Right lung (tissue), 10 donors: ENCODE measurements around the gene SCYGR1. TPM values are rescaled to one million over a fixed set of nuclear protein-coding genes. Genes with fewer than 3 reads are reported as not detected.
"Not testable (repeated sequence)": the region's sequence is repeated elsewhere in the genome, so short reads cannot be mapped to it uniquely, and the experiment has no call there.

ENCODE experiments used
- DNase-seq, 2 donors: peaks; one replicate each; pipeline ENCODE4 v3.0.0-alpha.2; 2013
- long read RNA-seq, 8 donors: transcript quantifications; one replicate each; lab custom pipeline, GENCODE V29; 2026
- polyA plus RNA-seq, 5 donors: library from polyadenylated mRNA; unstranded; fragments of 120-200 nt; gene quantifications; one replicate each; pipeline versions ENCODE4 v1.2.1 to v1.2.3, GENCODE V29; 2013; ENCODE audit warnings: inconsistent platforms in 1 of 5, low replicate concordance in 1 of 5; ENCODE audit not compliant: insufficient read length in 5 of 5, insufficient read depth in 1 of 5

SCYGR1 gene
- not detected for polyA plus RNA-seq
- long read RNA-seq, donor 1, result 0 reads
- long read RNA-seq, donor 2, result 0 reads
- long read RNA-seq, donor 3, result 0 reads
- long read RNA-seq, donor 4, result 0 reads
- long read RNA-seq, donor 5, result 0 reads
- long read RNA-seq, donor 6, result 0 reads
- long read RNA-seq, donor 7, result 0 reads
- long read RNA-seq, donor 8, result 0 reads

- not testable (repeated sequence) for DNase-seq
These were observed at the start of gene SCYGR1 for GRCh38 chr2:227387583-227387982. TSS of gene SCYGR1 (minus strand) at chr2:227387949. CDS start at chr2:227387949, 0 bp downstream.

- DNase-seq, result no peak
These were observed 48.9 kb upstream of the SCYGR1 start for GRCh38 chr2:227436436-227437174.

GRCh38 chr2:227433171-227433570 is 45.4 kb upstream of the SCYGR1 start:
- no peak for DNase-seq

- no peak for DNase-seq
These were observed 42.9 kb upstream of the SCYGR1 start for GRCh38 chr2:227430639-227431038.

- no peak for DNase-seq
These were observed 41.1 kb upstream of the SCYGR1 start for GRCh38 chr2:227428731-227429285.

GRCh38 chr2:227423656-227424499 is 36.1 kb upstream of the SCYGR1 start:
- DNase-seq, result no peak

GRCh38 chr2:227420087-227421052 is 32.6 kb upstream of the SCYGR1 start:
- DNase-seq, result no peak

GRCh38 chr2:227416701-227417100 is 29.0 kb upstream of the SCYGR1 start:
- DNase-seq, result no peak

- no peak for DNase-seq
These were observed 28.0 kb upstream of the SCYGR1 start for GRCh38 chr2:227415538-227416424.

GRCh38 chr2:227414846-227415245 is 27.1 kb upstream of the SCYGR1 start:
- no peak for DNase-seq

- DNase-seq, result no peak
These were observed 25.6 kb upstream of the SCYGR1 start for GRCh38 chr2:227413371-227413770.

- no peak for DNase-seq
These were observed 25.1 kb upstream of the SCYGR1 start for GRCh38 chr2:227412877-227413276.

- no peak for DNase-seq
These were observed 24.2 kb upstream of the SCYGR1 start for GRCh38 chr2:227411990-227412350.

GRCh38 chr2:227411320-227411989 is 23.7 kb upstream of the SCYGR1 start:
- no peak for DNase-seq

- no peak for DNase-seq
These were observed 22.4 kb upstream of the SCYGR1 start for GRCh38 chr2:227410191-227410590.

GRCh38 chr2:227407591-227408151 is 19.9 kb upstream of the SCYGR1 start:
- DNase-seq, result no peak

GRCh38 chr2:227406177-227407031 is 18.7 kb upstream of the SCYGR1 start:
- peak; percentile 81 to 85 for DNase-seq
